GM18870 (cell line): ENCODE data around the gene SSR1.
A peak's percentile ranks its signal among the peaks of the same experiment; 100 is the strongest.

Experiments
- ATAC-seq: cut with Tn5 transposase; IDR thresholded peaks from one replicate; pipeline ENCODE4 v1.9.1; 2021; ENCODE audit warnings: moderate library complexity; ENCODE audit not compliant: unreplicated experiment

Gene SSR1

GRCh38 chr6:7241709-7242645 is 71.0 kb downstream of the SSR1 start:
- no peak for ATAC-seq

- ATAC-seq, result no peak
Measured at GRCh38 chr6:7241160-7241559, 71.8 kb downstream of the SSR1 start.

GRCh38 chr6:7240351-7240750 is 72.6 kb downstream of the SSR1 start:
- ATAC-seq, result no peak

GRCh38 chr6:7239590-7239948 is 73.4 kb downstream of the SSR1 start:
- ATAC-seq, result no peak

GRCh38 chr6:7238900-7239589 is 74.0 kb downstream of the SSR1 start:
- ATAC-seq, result no peak

- ATAC-seq, result no peak
Measured at GRCh38 chr6:7238526-7238899, 74.5 kb downstream of the SSR1 start.

GRCh38 chr6:7237653-7238188 is 75.3 kb downstream of the SSR1 start:
- no peak for ATAC-seq

GRCh38 chr6:7236306-7237209 is 76.4 kb downstream of the SSR1 start:
- peak; percentile 55 for ATAC-seq

- ATAC-seq, result no peak
Measured at GRCh38 chr6:7235712-7236305, 77.2 kb downstream of the SSR1 start.

- ATAC-seq, result no peak
Measured at GRCh38 chr6:7234547-7234946, 78.5 kb downstream of the SSR1 start.

GRCh38 chr6:7232351-7232750 is 80.6 kb downstream of the SSR1 start:
- no peak for ATAC-seq

GRCh38 chr6:7230956-7231713 is 81.9 kb downstream of the SSR1 start:
- no peak for ATAC-seq

- ATAC-seq, result no peak
Measured at GRCh38 chr6:7230327-7230691, 82.7 kb downstream of the SSR1 start.

GRCh38 chr6:7229376-7230326 is 83.3 kb downstream of the SSR1 start:
- ATAC-seq, result no peak

GRCh38 chr6:7228662-7229375 is 84.2 kb downstream of the SSR1 start:
- ATAC-seq, result no peak

GRCh38 chr6:7224731-7225130 is 88.3 kb downstream of the SSR1 start:
- ATAC-seq, result no peak

- no peak for ATAC-seq
Measured at GRCh38 chr6:7222197-7222596, 90.8 kb downstream of the SSR1 start.

- no peak for ATAC-seq
Measured at GRCh38 chr6:7219310-7219709, 93.7 kb downstream of the SSR1 start.
